WTC11 (cell line): ENCODE measurements around the gene MYO7B. TPM values are rescaled to one million over a fixed set of nuclear protein-coding genes. Genes with fewer than 3 reads are reported as not detected.

Experiments
- ATAC-seq: fragments of 200-7000 bp; cut with Tn5 transposase; 2 replicates; pipeline ENCODE4 v1.10.0; 2021; ENCODE audit warnings: mild to moderate bottlenecking, moderate library complexity
- CTCF ChIA-PET: fragments of 300-600 bp; sonication (Branson Sonifier 250); formaldehyde crosslinking; loops from one replicate; lab custom pipeline; 2021; ENCODE audit warnings: antibody characterized with exemption; lab: Charles Lee
- POLR2A ChIA-PET: fragments of 350-600 bp; sonication (Branson Sonifier 250); formaldehyde crosslinking; loops from one replicate; lab custom pipeline; 2021; ENCODE audit warnings: antibody characterized with exemption; lab: Charles Lee
- DNase-seq: peaks from one replicate; pipeline ENCODE4 v3.0.0; 2021; ENCODE audit warnings: low spot score
- H3K27ac Mint-ChIP-seq: 2 replicates; pipeline ENCODE4 v1.8.0; 2021; ENCODE audit warnings: mixed read lengths
- H3K27me3 Mint-ChIP-seq: 2 replicates; pipeline ENCODE4 v1.8.0; 2021; ENCODE audit warnings: low read depth, mild to moderate bottlenecking, moderate library complexity, mixed read lengths
- H3K36me3 Mint-ChIP-seq: 2 replicates; pipeline ENCODE4 v1.8.0; 2021; ENCODE audit warnings: mixed read lengths
- H3K4me1 Mint-ChIP-seq: 2 replicates; pipeline ENCODE4 v1.8.0; 2022; ENCODE audit warnings: mixed read lengths
- H3K4me3 Mint-ChIP-seq: 2 replicates; pipeline ENCODE4 v1.8.0; 2021; ENCODE audit warnings: mild to moderate bottlenecking, moderate library complexity, mixed read lengths
- H3K9me3 Mint-ChIP-seq: 2 replicates; pipeline ENCODE4 v1.8.0; 2021; ENCODE audit warnings: mixed read lengths
- ATF6 ChIP-seq: sonication (generic); formaldehyde crosslinking; IDR thresholded peaks from 2 replicates; pipeline ENCODE4 v1.8.1; 2023; ENCODE audit warnings: mild to moderate bottlenecking, missing genetic modification reagents
- CREB1 ChIP-seq: sonication (generic); formaldehyde crosslinking; IDR thresholded peaks from 2 replicates; pipeline ENCODE4 v1.8.0; 2023; ENCODE audit warnings: mild to moderate bottlenecking, missing genetic modification reagents
- CTCF ChIP-seq: fragments of 200-600 bp; IDR thresholded peaks from 2 replicates; pipeline ENCODE4 v1.8.0; 2022; ENCODE audit warnings: antibody characterized with exemption
- ELF4 ChIP-seq: sonication (generic); formaldehyde crosslinking; IDR thresholded peaks from 2 replicates; pipeline ENCODE4 v1.8.1; 2022; ENCODE audit warnings: low read depth, mild to moderate bottlenecking, moderate library complexity, missing genetic modification reagents
- ESRRA ChIP-seq: sonication (generic); formaldehyde crosslinking; IDR thresholded peaks from 2 replicates; pipeline ENCODE4 v1.8.1; 2022; ENCODE audit warnings: mild to moderate bottlenecking, missing genetic modification reagents, borderline replicate concordance
- FOXJ3 ChIP-seq: sonication (generic); formaldehyde crosslinking; IDR thresholded peaks from 2 replicates; pipeline ENCODE4 v1.9.0; 2021; ENCODE audit warnings: missing genetic modification reagents, mild to moderate bottlenecking, borderline replicate concordance
- FOXK1 ChIP-seq: sonication (generic); formaldehyde crosslinking; IDR thresholded peaks from 2 replicates; pipeline ENCODE4 v1.8.0; 2022; ENCODE audit warnings: mild to moderate bottlenecking, moderate library complexity, missing genetic modification reagents
- FOXP1 ChIP-seq: sonication (generic); formaldehyde crosslinking; IDR thresholded peaks from 2 replicates; pipeline ENCODE4 v1.8.0; 2022; ENCODE audit warnings: missing genetic modification reagents, mild to moderate bottlenecking, moderate library complexity, borderline replicate concordance
- GABPB1 ChIP-seq: sonication (generic); formaldehyde crosslinking; IDR thresholded peaks from 2 replicates; pipeline ENCODE4 v1.8.1; 2023; ENCODE audit warnings: mild to moderate bottlenecking, missing genetic modification reagents
- GRHL2 ChIP-seq: fragments of 250-450 bp; sonication (Bioruptor Pico); IDR thresholded peaks from 2 replicates; pipeline ENCODE4 v1.8.0; 2022; ENCODE audit warnings: mild to moderate bottlenecking, moderate library complexity; ENCODE audit not compliant: insufficient replicate concordance, severe bottlenecking
- GTF2I ChIP-seq: fragments of 250-450 bp; sonication (Bioruptor Pico); conservative IDR thresholded peaks from 2 replicates; pipeline ENCODE4 v1.4.0; 2021; ENCODE audit warnings: mild to moderate bottlenecking
- HMGA2 ChIP-seq: fragments of 250-450 bp; sonication (Bioruptor Pico); IDR thresholded peaks from 2 replicates; pipeline ENCODE4 v1.4.0; 2021; ENCODE audit warnings: mild to moderate bottlenecking, moderate library complexity
- MYBL2 ChIP-seq: sonication (generic); formaldehyde crosslinking; IDR thresholded peaks from 2 replicates; pipeline ENCODE4 v1.8.1; 2023; ENCODE audit warnings: mild to moderate bottlenecking, moderate library complexity, missing genetic modification reagents
- NR2C2 ChIP-seq: sonication (generic); formaldehyde crosslinking; IDR thresholded peaks from 2 replicates; pipeline ENCODE4 v1.8.0; 2022; ENCODE audit warnings: mild to moderate bottlenecking, missing genetic modification reagents
- NR3C1 ChIP-seq: sonication (generic); formaldehyde crosslinking; conservative IDR thresholded peaks from 2 replicates; pipeline ENCODE4 v1.8.1; 2023; ENCODE audit warnings: low read depth, mild to moderate bottlenecking, missing genetic modification reagents
- PRRX2 ChIP-seq: fragments of 250-450 bp; sonication (Bioruptor Pico); IDR thresholded peaks from 2 replicates; pipeline ENCODE4 v1.8.0; 2021; ENCODE audit warnings: mild to moderate bottlenecking
- SMAD4 ChIP-seq: sonication (generic); formaldehyde crosslinking; IDR thresholded peaks from 2 replicates; pipeline ENCODE4 v1.8.0; 2022; ENCODE audit warnings: mild to moderate bottlenecking, missing genetic modification reagents
- SOX15 ChIP-seq: fragments of 250-450 bp; sonication (Bioruptor Pico); IDR thresholded peaks from 2 replicates; pipeline ENCODE4 v1.9.0; 2021; ENCODE audit warnings: mild to moderate bottlenecking
- SP1 ChIP-seq: sonication (generic); formaldehyde crosslinking; conservative IDR thresholded peaks from 2 replicates; pipeline ENCODE4 v1.8.1; 2022; ENCODE audit warnings: missing genetic modification reagents
- TEAD1 ChIP-seq: sonication (generic); formaldehyde crosslinking; IDR thresholded peaks from 2 replicates; pipeline ENCODE4 v1.8.0; 2022; ENCODE audit warnings: mild to moderate bottlenecking, missing genetic modification reagents
- total RNA-seq: library from RNA; stranded (reverse); gene quantifications from 3 replicates; pipeline ENCODE4 v1.2.3, GENCODE V29; 2021
- TF ChIP-seq, protein P1 (sequence below): sonication (generic); formaldehyde crosslinking; IDR thresholded peaks from 2 replicates; pipeline ENCODE4 v1.8.1; 2023; ENCODE audit warnings: mild to moderate bottlenecking, missing genetic modification reagents
- TF ChIP-seq, protein P2 (sequence below): fragments of 250-450 bp; sonication (Bioruptor Pico); IDR thresholded peaks from 2 replicates; pipeline ENCODE4 v1.9.0; 2021; ENCODE audit warnings: moderate library complexity, mild to moderate bottlenecking, inconsistent platforms, borderline replicate concordance

MYO7B gene
- total RNA-seq, 1 experiment from 2014 or later, result not detected

DNA sequence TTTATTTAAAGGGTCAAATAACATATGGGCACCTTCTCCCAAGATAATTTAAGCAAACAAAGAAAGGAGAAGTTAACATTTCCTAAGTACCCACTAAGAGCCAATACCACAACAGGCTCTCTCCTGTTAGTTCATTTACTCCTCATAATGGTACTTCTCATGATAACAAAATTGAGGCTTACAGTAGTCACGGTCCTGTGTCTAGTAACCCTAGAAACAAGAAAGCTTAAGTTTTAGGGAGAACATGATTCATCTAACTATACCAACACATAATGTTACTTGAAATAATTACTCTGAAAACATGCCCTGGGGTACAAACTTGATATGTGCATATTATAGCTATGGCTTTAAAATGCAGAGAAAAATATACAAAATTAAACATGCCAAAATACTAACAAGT lies 29.0 kb upstream of the MYO7B start:
- CTCF ChIA-PET, result interaction anchor here (0.9 kb wide), 1 partner anchor 189 kb away, joined by 3 read pairs; no protein-coding TSS in a partner anchor
- H3K4me1 Mint-ChIP-seq, result peaks cover 4% of the 10 kb centered on the region

GRCh38 chr2:127508023-127508630 lies 27.4 kb upstream of the MYO7B start:
- H3K9me3 Mint-ChIP-seq, result no peaks in the 10 kb centered on the region
- no peak overlapping the region for H3K4me3 Mint-ChIP-seq
- ChIA-PET CTCF (interaction anchor here (1.1 kb wide), 1 partner anchor 29 kb away, joined by 4 read pairs; no protein-coding TSS in a partner anchor), POLR2A (interaction anchor here (0.7 kb wide), 1 partner anchor 214 kb away, joined by 4 read pairs; the partner anchor contains the start of gene ERCC3)
- no peaks in the 10 kb centered on the region for H3K27me3 Mint-ChIP-seq
- ATAC-seq, result no peak
- 0 out of 2 replicates have a peak overlapping the region, but pooled peaks have one; percentile 78 for H3K27ac Mint-ChIP-seq
- peaks cover 11% of the 10 kb centered on the region for H3K4me1 Mint-ChIP-seq
- DNase-seq, result no peak
- TF ChIP-seq CREB1 (CRISPR knock-in tag), result no peak
- TF ChIP-seq NR2C2 (CRISPR knock-in tag), result no peak
- TF ChIP-seq GRHL2 (CRISPR knock-in tag), result no peak
- TF ChIP-seq FOXK1 (CRISPR knock-in tag), result no peak
- TF ChIP-seq, protein P1, sequence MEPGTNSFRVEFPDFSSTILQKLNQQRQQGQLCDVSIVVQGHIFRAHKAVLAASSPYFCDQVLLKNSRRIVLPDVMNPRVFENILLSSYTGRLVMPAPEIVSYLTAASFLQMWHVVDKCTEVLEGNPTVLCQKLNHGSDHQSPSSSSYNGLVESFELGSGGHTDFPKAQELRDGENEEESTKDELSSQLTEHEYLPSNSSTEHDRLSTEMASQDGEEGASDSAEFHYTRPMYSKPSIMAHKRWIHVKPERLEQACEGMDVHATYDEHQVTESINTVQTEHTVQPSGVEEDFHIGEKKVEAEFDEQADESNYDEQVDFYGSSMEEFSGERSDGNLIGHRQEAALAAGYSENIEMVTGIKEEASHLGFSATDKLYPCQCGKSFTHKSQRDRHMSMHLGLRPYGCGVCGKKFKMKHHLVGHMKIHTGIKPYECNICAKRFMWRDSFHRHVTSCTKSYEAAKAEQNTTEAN, result no peak
- no peak for TF ChIP-seq PRRX2 (CRISPR knock-in tag)
- TF ChIP-seq NR3C1 (CRISPR knock-in tag), result no peak
- TF ChIP-seq GABPB1 (CRISPR knock-in tag), result no peak
- TF ChIP-seq CTCF, result no peak
- TF ChIP-seq SMAD4 (CRISPR knock-in tag), result no peak
- TF ChIP-seq MYBL2 (CRISPR knock-in tag), result no peak
- TF ChIP-seq, protein P2, sequence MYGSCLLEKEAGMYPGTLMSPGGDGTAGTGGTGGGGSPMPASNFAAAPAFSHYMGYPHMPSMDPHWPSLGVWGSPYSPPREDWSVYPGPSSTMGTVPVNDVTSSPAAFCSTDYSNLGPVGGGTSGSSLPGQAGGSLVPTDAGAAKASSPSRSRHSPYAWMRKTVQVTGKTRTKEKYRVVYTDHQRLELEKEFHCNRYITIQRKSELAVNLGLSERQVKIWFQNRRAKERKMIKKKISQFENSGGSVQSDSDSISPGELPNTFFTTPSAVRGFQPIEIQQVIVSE, result no peak
- TF ChIP-seq ELF4 (CRISPR knock-in tag), result no peak
- no peak for TF ChIP-seq SOX15
- TF ChIP-seq HMGA2 (CRISPR knock-in tag), result no peak
- TF ChIP-seq GTF2I, result no peak
- no peak for TF ChIP-seq ATF6 (CRISPR knock-in tag)
- H3K36me3 Mint-ChIP-seq, result peaks cover 25% of the 10 kb centered on the region

More for the DNA sequence above, 29.0 kb upstream of the MYO7B start:
- peaks cover 39% of the 10 kb centered on the region for H3K36me3 Mint-ChIP-seq
- no peak overlapping the region for H3K4me3 Mint-ChIP-seq
- ATAC-seq, result no peak
- POLR2A ChIA-PET, result no interaction called here
- no peak overlapping the region for H3K27ac Mint-ChIP-seq
- H3K27me3 Mint-ChIP-seq, result no peaks in the 10 kb centered on the region
- no peaks in the 10 kb centered on the region for H3K9me3 Mint-ChIP-seq
- no peak for DNase-seq
- TF ChIP-seq ESRRA (CRISPR knock-in tag), result no peak
- TF ChIP-seq FOXJ3 (CRISPR knock-in tag), result no peak
- no peak for TF ChIP-seq TEAD1 (CRISPR knock-in tag)
- TF ChIP-seq FOXP1 (CRISPR knock-in tag), result no peak
- TF ChIP-seq SP1 (CRISPR knock-in tag), result no peak
